ENCODE measurements around the gene DCAF7.

The DCAF7 gene, protein sequence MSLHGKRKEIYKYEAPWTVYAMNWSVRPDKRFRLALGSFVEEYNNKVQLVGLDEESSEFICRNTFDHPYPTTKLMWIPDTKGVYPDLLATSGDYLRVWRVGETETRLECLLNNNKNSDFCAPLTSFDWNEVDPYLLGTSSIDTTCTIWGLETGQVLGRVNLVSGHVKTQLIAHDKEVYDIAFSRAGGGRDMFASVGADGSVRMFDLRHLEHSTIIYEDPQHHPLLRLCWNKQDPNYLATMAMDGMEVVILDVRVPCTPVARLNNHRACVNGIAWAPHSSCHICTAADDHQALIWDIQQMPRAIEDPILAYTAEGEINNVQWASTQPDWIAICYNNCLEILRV

DNA sequence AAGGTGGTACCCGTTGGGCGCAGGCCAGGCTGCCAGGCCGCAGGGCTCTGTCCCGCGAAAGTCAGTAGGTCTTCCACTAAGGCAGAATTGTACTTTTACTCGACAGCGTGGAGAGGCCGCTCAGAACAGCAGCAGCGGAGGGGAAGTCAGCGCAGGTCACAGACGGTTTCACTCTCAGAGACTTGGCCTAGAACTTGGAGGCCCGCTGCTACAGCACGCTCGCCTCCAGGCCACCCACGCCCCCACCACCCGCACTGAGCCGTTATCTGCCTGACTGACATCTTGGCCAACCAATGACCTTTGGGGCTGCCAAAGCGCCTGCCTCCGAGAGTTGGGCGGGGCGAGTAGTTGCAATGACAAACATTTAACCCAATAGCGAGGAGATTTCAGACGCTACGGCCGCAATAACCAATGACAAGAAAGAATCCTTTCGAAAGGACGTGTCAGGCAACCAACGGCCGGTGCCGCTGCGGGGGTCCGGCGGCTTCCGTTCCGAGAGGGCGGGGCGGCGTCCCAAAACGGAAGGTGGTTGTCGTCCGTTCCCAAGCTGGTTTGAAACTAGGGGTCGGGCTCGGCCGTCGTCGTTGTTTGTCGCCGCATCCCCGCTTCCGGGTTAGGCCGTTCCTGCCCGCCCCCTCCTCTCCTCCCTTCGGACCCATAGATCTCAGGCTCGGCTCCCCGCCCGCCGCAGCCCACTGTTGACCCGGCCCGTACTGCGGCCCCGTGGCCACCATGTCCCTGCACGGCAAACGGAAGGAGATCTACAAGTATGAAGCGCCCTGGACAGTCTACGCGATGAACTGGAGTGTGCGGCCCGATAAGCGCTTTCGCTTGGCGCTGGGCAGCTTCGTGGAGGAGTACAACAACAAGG is at the start of gene DCAF7:
Gene DCAF7, plus strand, starts transcription at position 532 of the 871 bp plus-strand sequence. Its CDS starts 201 bp downstream, at position 733.
- no peaks in the 10 kb centered on the region for H3K27me3 ChIP-seq (ENCODE audit: control insufficient read depth, insufficient read depth, low read length)
- peak within 1 kb of the TSS; percentile 91 for H3K4me3 ChIP-seq (ENCODE audit: low read depth, low read length)
- no peaks in the 10 kb centered on the region for H3K9me3 ChIP-seq (ENCODE audit: control insufficient read depth, insufficient read depth, low read depth, low read length)
- H3K36me3 ChIP-seq (ENCODE audit: control insufficient read depth, insufficient read depth, low read length), result no peaks in the 10 kb centered on the region
- H3K9ac ChIP-seq (ENCODE audit: low read length), result peak within 1 kb of the TSS; percentile 83
- peak within 1 kb of the TSS; percentile 35; the same call in 1 of the 2 replicates for H3K27ac ChIP-seq (ENCODE audit: low read depth, low read length)
- peaks cover 8% of the 10 kb centered on the region for H3K4me1 ChIP-seq (ENCODE audit: control insufficient read depth, insufficient read depth, low read length)

DNA sequence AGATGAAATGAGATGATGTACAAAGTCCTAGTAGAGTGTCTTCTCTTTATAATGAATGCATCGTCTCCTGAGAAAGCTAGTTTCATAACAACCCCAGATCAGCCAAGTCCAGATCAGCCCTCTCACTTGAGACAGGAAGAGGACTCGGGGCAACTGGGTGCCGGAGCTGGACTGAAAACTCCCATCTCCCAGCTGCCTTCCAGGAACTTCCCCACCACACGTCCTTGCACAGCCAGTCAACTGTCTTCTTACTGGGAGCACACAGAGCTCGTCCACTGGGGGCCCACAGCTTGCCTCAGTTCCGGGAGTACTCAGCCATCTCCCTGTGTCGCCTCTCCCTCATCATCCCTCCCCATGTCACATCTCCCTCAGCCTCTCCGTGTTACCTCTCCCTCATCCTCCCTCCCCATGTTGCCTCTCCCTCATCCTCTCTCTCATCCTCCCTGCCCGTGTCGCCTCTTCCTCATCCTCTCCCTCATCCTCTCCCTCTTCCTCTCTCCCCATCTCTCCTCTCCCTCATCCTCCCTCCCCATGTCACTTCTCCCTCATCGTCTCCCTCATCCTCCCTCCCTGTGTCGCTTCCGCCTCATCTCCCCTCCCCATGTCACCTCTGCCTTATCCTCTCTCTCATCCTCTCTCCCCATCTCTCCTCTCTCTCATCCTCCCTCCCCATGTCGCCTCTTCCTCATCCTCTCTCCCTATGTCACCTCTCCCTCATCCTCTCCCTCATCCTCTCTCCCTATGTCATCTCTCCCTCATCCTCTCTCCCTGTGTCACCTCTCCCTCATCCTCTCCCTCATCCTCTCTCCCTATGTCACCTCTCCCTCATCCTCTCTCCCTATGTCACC is 49.5 kb upstream of the DCAF7 start:
- Histone ChIP-seq H3K4me3 (ENCODE audit: low read depth, low read length) (no peak overlapping the region), H3K9me3 (ENCODE audit: control insufficient read depth, insufficient read depth, low read depth, low read length) (peaks cover 6% of the 10 kb centered on the region)

DNA sequence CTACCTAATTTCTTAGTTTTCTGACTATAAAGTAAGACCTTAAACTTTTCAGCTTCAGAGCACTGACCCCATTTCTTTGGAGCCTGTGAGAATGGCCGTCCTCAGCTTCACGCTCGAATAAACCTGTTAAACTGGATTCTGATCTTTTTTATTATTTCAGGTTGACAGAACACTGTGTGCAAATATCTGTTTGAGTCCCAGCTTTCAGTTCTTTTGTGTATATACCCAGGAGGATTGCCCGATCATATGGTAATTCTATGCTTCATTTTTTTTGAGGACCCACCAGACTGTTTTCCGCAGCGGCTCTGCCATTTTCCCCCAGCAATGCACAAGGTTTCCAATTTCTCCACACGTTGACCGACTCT is 47.0 kb upstream of the DCAF7 start:
- Histone ChIP-seq H3K4me1 (ENCODE audit: control insufficient read depth, insufficient read depth, low read length) (no peaks in the 10 kb centered on the region), H3K36me3 (ENCODE audit: control insufficient read depth, insufficient read depth, low read length) (no peaks in the 10 kb centered on the region), H3K9ac (ENCODE audit: low read length) (no peak overlapping the region), H3K27ac (ENCODE audit: low read depth, low read length) (no peak overlapping the region), H3K9me3 (ENCODE audit: control insufficient read depth, insufficient read depth, low read depth, low read length) (peaks cover 9% of the 10 kb centered on the region), H3K27me3 (ENCODE audit: control insufficient read depth, insufficient read depth, low read length) (peaks cover 8% of the 10 kb centered on the region; the same call in 1 of the 2 replicates), H3K4me3 (ENCODE audit: low read depth, low read length) (no peak overlapping the region)

More for the DNA sequence above, 49.5 kb upstream of the DCAF7 start:
- Histone ChIP-seq H3K4me1 (ENCODE audit: control insufficient read depth, insufficient read depth, low read length) (peaks cover 9% of the 10 kb centered on the region), H3K27ac (ENCODE audit: low read depth, low read length) (no peak overlapping the region), H3K27me3 (ENCODE audit: control insufficient read depth, insufficient read depth, low read length) (peaks cover 8% of the 10 kb centered on the region; the same call in 1 of the 2 replicates), H3K9ac (ENCODE audit: low read length) (no peak overlapping the region), H3K36me3 (ENCODE audit: control insufficient read depth, insufficient read depth, low read length) (no peaks in the 10 kb centered on the region)

DNA sequence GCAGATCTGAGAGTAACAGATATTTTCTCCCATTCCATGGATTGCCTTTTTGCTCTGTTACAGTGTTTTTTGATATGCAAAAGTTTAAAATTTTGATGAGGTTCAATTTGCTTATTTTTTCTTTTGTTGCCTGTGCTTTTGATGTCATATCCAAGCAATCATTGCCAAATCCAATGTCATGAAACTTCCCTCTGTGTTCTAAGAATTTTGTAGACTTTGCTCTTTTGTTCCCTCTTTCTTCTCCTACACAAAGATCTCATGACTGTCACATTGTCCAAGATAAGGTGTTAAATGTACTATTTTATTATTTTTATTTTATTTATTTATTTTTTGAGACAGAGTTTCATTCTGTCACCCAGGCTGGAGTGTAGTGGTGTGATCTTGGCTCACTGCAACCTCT is 46.0 kb upstream of the DCAF7 start:
- Histone ChIP-seq H3K27me3 (ENCODE audit: control insufficient read depth, insufficient read depth, low read length) (peaks cover 8% of the 10 kb centered on the region; the same call in 1 of the 2 replicates), H3K9ac (ENCODE audit: low read length) (no peak overlapping the region), H3K36me3 (ENCODE audit: control insufficient read depth, insufficient read depth, low read length) (no peaks in the 10 kb centered on the region), H3K4me3 (ENCODE audit: low read depth, low read length) (no peak overlapping the region), H3K4me1 (ENCODE audit: control insufficient read depth, insufficient read depth, low read length) (no peaks in the 10 kb centered on the region), H3K27ac (ENCODE audit: low read depth, low read length) (no peak overlapping the region), H3K9me3 (ENCODE audit: control insufficient read depth, insufficient read depth, low read depth, low read length) (peaks cover 9% of the 10 kb centered on the region)

DNA sequence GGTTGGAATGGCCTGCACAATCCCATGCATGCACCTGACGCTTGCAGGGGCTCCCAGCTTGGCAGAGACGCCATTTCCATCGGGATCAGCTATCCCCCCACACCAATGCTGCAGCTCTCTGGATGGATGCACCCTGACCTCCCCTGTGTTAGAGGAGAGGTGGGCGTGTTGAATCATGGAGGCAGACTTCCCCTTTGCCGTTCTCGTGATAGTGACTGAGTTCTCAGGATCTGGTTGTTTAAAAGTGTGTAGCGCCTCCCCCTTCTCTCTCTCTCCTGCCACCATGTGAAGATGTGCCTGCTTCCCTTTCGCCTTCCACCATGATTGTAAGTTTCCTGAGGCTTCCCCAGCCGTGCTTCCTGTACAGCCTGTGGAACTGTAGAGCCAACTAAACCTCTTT is 44.9 kb upstream of the DCAF7 start:
- Histone ChIP-seq H3K9me3 (ENCODE audit: control insufficient read depth, insufficient read depth, low read depth, low read length) (peaks cover 9% of the 10 kb centered on the region), H3K27ac (ENCODE audit: low read depth, low read length) (no peak overlapping the region), H3K4me3 (ENCODE audit: low read depth, low read length) (no peak overlapping the region), H3K36me3 (ENCODE audit: control insufficient read depth, insufficient read depth, low read length) (no peaks in the 10 kb centered on the region), H3K4me1 (ENCODE audit: control insufficient read depth, insufficient read depth, low read length) (no peaks in the 10 kb centered on the region), H3K27me3 (ENCODE audit: control insufficient read depth, insufficient read depth, low read length) (peaks cover 8% of the 10 kb centered on the region; the same call in 1 of the 2 replicates), H3K9ac (ENCODE audit: low read length) (no peak overlapping the region)

DNA sequence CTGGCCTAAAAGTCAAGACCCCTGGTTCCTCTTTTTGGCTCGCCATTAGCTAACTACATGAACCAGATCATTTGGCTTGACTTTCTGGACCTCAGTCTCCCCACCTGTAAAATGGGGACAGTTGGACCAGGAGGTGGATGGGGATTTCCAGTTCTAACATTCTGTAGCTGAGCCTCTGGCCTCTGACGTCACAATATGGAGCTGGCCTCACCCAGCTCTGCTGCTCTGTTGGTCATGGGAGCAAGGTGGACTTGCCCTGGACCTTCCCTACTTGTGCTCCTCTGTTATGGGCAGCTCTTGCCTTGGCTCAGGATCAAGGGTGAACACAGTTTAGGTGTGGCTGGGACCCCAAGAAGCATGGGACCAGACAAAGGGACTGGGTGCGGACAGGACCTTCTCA is 43.6 kb upstream of the DCAF7 start:
- H3K4me3 ChIP-seq (ENCODE audit: low read depth, low read length), result no peak overlapping the region

DNA sequence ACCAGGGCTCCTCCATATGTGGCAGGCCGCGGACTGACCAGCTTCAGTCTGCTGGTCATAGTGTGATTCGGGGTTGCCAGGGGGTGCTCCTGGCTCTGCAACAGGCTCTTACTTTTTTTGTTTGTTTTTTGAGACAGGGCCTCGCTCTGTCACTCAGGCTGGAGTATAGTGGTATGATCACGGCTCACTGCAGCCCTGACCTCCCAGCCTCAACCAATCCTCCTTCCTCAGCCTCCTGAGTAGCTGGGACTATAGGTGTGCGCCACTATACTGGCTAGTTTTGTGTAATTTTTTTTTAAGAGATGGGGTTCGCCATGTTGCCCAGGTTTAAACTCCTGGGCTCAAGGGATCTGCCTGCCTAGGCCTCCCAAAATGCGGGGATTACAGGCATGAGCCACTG is 38.9 kb upstream of the DCAF7 start:
- no peak overlapping the region for H3K27ac ChIP-seq (ENCODE audit: low read depth, low read length)
- H3K4me1 ChIP-seq (ENCODE audit: control insufficient read depth, insufficient read depth, low read length), result no peaks in the 10 kb centered on the region
- H3K36me3 ChIP-seq (ENCODE audit: control insufficient read depth, insufficient read depth, low read length), result no peaks in the 10 kb centered on the region
- no peaks in the 10 kb centered on the region for H3K9me3 ChIP-seq (ENCODE audit: control insufficient read depth, insufficient read depth, low read depth, low read length)
- no peak overlapping the region for H3K4me3 ChIP-seq (ENCODE audit: low read depth, low read length)
- H3K9ac ChIP-seq (ENCODE audit: low read length), result no peak overlapping the region
- H3K27me3 ChIP-seq (ENCODE audit: control insufficient read depth, insufficient read depth, low read length), result peaks cover 9% of the 10 kb centered on the region; the same call in 1 of the 2 replicates

More for the DNA sequence above, 43.6 kb upstream of the DCAF7 start:
- Histone ChIP-seq H3K27me3 (ENCODE audit: control insufficient read depth, insufficient read depth, low read length) (no peaks in the 10 kb centered on the region; the same call in 1 of the 2 replicates), H3K9me3 (ENCODE audit: control insufficient read depth, insufficient read depth, low read depth, low read length) (peaks cover 9% of the 10 kb centered on the region), H3K4me1 (ENCODE audit: control insufficient read depth, insufficient read depth, low read length) (no peaks in the 10 kb centered on the region), H3K27ac (ENCODE audit: low read depth, low read length) (no peak overlapping the region), H3K36me3 (ENCODE audit: control insufficient read depth, insufficient read depth, low read length) (no peaks in the 10 kb centered on the region), H3K9ac (ENCODE audit: low read length) (no peak overlapping the region)

DNA sequence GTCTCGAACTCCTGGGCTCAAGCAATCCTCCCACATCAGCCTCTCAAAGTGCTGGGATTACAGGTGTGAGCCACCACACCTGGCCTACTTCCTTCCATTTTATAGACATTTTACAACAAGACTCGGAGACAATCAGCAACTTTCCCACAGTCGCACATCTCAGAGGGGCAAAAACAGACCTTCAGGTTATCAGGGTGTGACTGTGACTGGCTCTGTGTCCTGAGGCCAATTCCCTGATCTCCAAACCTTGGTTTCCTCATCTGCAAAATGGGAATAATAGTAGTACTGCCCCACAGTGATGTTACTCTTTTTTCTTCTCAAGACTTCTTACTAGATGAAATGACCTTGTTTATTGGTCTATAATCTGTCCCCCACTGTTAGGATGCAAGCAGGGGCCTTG is 37.9 kb upstream of the DCAF7 start:
- Histone ChIP-seq H3K9ac (ENCODE audit: low read length) (no peak overlapping the region), H3K27me3 (ENCODE audit: control insufficient read depth, insufficient read depth, low read length) (peaks cover 9% of the 10 kb centered on the region; the same call in 1 of the 2 replicates), H3K36me3 (ENCODE audit: control insufficient read depth, insufficient read depth, low read length) (no peaks in the 10 kb centered on the region), H3K27ac (ENCODE audit: low read depth, low read length) (no peak overlapping the region), H3K9me3 (ENCODE audit: control insufficient read depth, insufficient read depth, low read depth, low read length) (no peaks in the 10 kb centered on the region), H3K4me1 (ENCODE audit: control insufficient read depth, insufficient read depth, low read length) (no peaks in the 10 kb centered on the region), H3K4me3 (ENCODE audit: low read depth, low read length) (no peak overlapping the region)

DNA sequence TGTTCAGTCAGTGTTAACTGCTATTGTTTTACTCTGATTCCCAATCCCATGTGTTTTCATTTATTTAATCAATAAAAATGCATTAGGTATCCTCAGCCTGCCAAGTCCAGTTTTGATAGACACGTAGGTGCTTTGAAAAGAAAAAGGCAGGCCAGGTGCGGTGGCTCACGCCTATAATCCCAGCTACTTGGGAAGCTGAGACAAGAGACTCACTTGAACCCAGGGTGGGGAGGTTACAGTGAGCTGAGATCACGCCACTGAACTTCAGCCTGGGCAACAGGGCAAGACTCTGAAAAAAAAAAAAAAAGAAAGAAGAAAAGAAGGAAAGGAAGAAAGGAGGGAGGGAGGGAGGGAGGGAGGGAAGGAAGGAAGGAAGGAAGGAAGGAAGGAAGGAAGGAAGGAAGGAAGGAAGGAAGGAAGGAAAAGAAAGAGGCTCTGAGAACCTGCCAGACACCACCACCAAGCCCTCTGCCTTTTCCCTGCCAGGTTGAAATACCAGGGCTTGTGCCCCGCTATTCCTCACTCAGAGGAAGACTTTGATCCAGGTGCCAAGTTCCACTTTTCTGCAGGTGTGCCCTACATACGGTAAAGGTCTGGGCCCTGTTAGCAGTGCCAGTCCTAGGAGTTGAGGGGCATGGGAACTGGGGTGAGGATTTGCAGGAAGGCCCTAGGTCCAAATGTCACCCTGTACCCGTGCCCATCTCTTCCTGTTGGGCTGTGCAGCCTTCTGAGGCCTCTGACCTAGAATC is 37.2 kb upstream of the DCAF7 start:
- no peak overlapping the region for H3K4me3 ChIP-seq (ENCODE audit: low read depth, low read length)
- H3K4me1 ChIP-seq (ENCODE audit: control insufficient read depth, insufficient read depth, low read length), result no peaks in the 10 kb centered on the region
- peaks cover 9% of the 10 kb centered on the region; the same call in 1 of the 2 replicates for H3K27me3 ChIP-seq (ENCODE audit: control insufficient read depth, insufficient read depth, low read length)
- no peaks in the 10 kb centered on the region for H3K9me3 ChIP-seq (ENCODE audit: control insufficient read depth, insufficient read depth, low read depth, low read length)
- no peaks in the 10 kb centered on the region for H3K36me3 ChIP-seq (ENCODE audit: control insufficient read depth, insufficient read depth, low read length)
- H3K9ac ChIP-seq (ENCODE audit: low read length), result no peak overlapping the region
- H3K27ac ChIP-seq (ENCODE audit: low read depth, low read length), result no peak overlapping the region

DNA sequence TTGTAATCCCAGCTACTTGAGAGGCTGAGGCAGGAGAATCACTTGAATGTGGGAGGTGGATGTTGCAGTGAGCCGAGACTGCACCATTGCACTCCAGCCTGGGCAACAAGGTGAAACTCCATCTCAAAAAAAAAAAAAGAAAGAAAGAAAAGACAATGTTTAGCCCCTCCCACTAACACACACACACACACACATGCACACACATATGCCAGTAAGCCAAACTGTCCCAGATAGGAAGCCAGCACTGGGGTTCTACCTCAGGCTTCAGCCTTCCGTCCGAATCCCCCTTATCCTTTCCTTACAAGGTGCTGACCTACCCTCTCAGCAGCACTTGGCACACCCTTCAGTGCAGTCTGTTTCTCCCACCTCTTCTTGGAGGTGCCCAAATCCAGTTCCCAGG is 35.8 kb upstream of the DCAF7 start:
- H3K36me3 ChIP-seq (ENCODE audit: control insufficient read depth, insufficient read depth, low read length), result no peaks in the 10 kb centered on the region
- H3K27me3 ChIP-seq (ENCODE audit: control insufficient read depth, insufficient read depth, low read length), result peaks cover 9% of the 10 kb centered on the region; the same call in 1 of the 2 replicates
- no peak overlapping the region for H3K27ac ChIP-seq (ENCODE audit: low read depth, low read length)
- H3K4me3 ChIP-seq (ENCODE audit: low read depth, low read length), result no peak overlapping the region
- H3K9me3 ChIP-seq (ENCODE audit: control insufficient read depth, insufficient read depth, low read depth, low read length), result no peaks in the 10 kb centered on the region
- no peak overlapping the region for H3K9ac ChIP-seq (ENCODE audit: low read length)
- no peaks in the 10 kb centered on the region for H3K4me1 ChIP-seq (ENCODE audit: control insufficient read depth, insufficient read depth, low read length)
